GM23248 (cell line): ENCODE measurements around the gene NHEJ1. TPM values are rescaled to one million over a fixed set of nuclear protein-coding genes. Genes with fewer than 3 reads are reported as not detected.

Source experiments
- DNase-seq: peaks from one replicate; pipeline ENCODE4 v3.0.0-alpha.2; 2015
- H2AFZ ChIP-seq: fragments of 200-600 bp; sonication (generic); 2 replicates; pipeline ENCODE4 v1.6.1; 2016; ENCODE audit warnings: antibody characterized with exemption
- H3F3A ChIP-seq: fragments of 200-600 bp; sonication (generic); 2 replicates; pipeline ENCODE4 v1.6.1; 2016; ENCODE audit warnings: mild to moderate bottlenecking, antibody characterized with exemption, mixed run types; ENCODE audit not compliant: insufficient read depth
- H3K27ac ChIP-seq: fragments of 200-600 bp; sonication (generic); 2 replicates; pipeline ENCODE4 v1.5.1; 2016; ENCODE audit warnings: mild to moderate bottlenecking
- H3K27me3 ChIP-seq: fragments of 200-600 bp; sonication (generic); replicated peaks from 2 replicates; pipeline ENCODE4 v1.6.1; 2016; ENCODE audit warnings: mild to moderate bottlenecking; ENCODE audit not compliant: insufficient read depth
- H3K36me3 ChIP-seq: fragments of 200-600 bp; sonication (generic); 2 replicates; pipeline ENCODE4 v1.6.1; 2016; ENCODE audit warnings: low read depth, mild to moderate bottlenecking
- H3K4me1 ChIP-seq: fragments of 200-600 bp; sonication (generic); 2 replicates; pipeline ENCODE4 v1.6.1; 2016; ENCODE audit warnings: mild to moderate bottlenecking; ENCODE audit not compliant: insufficient read depth
- H3K4me2 ChIP-seq: fragments of 200-600 bp; sonication (generic); one replicate; pipeline ENCODE4 v1.6.1; 2016; ENCODE audit warnings: mild to moderate bottlenecking; ENCODE audit not compliant: unreplicated experiment
- H3K4me3 ChIP-seq: fragments of 200-600 bp; sonication (generic); 2 replicates; pipeline ENCODE4 v1.5.1; 2016; ENCODE audit warnings: mild to moderate bottlenecking
- H3K79me2 ChIP-seq: fragments of 200-600 bp; sonication (generic); 2 replicates; pipeline ENCODE4 v1.6.1; 2016; ENCODE audit warnings: mild to moderate bottlenecking; ENCODE audit not compliant: insufficient read depth
- H3K9ac ChIP-seq: fragments of 200-600 bp; sonication (generic); 2 replicates; pipeline ENCODE4 v1.6.1; 2016; ENCODE audit warnings: mild to moderate bottlenecking
- H3K9me2 ChIP-seq: fragments of 200-600 bp; sonication (generic); 2 replicates; pipeline ENCODE4 v1.6.1; 2016; ENCODE audit warnings: mixed run types, mild to moderate bottlenecking, moderate library complexity; ENCODE audit not compliant: insufficient read depth
- H3K9me3 ChIP-seq: fragments of 200-600 bp; sonication (generic); one replicate; pipeline ENCODE4 v1.6.1; 2017; ENCODE audit warnings: low read depth
- H4K20me1 ChIP-seq: fragments of 200-600 bp; sonication (generic); 2 replicates; pipeline ENCODE4 v1.6.0; 2016; ENCODE audit not compliant: insufficient read depth
- EZH2 ChIP-seq: fragments of 200-600 bp; sonication (generic); IDR thresholded peaks from 2 replicates; pipeline ENCODE4 v1.6.1; 2018; ENCODE audit warnings: antibody characterized with exemption, mild to moderate bottlenecking; ENCODE audit not compliant: insufficient read depth, poor library complexity, severe bottlenecking
- EZH2phosphoT487 ChIP-seq: fragments of 200-600 bp; sonication (generic); IDR thresholded peaks from 2 replicates; pipeline ENCODE4 v1.6.1; 2018; ENCODE audit warnings: antibody characterized with exemption, moderate library complexity, mild to moderate bottlenecking, low read depth; ENCODE audit not compliant: insufficient read depth
- WGBS, 2 experiments: methylation state at CpG; one replicate each; pipeline ENCODE4 v1.1.6; 2015 to 2017; ENCODE audit warnings: low lambda C conversion rate in 2 of 2, low coverage in 1 of 2; ENCODE audit errors: missing lambda C conversion rate in 2 of 2; 5-methylcytosine and 5-hydroxymethylcytosine counted together
- in situ Hi-C: fragments of 300-500 bp; cut with MboI; formaldehyde crosslinking; loops from 2 replicates; pipeline ENCODE4 v1.15.0; 2020
- polyA plus RNA-seq: library from polyadenylated mRNA; unstranded; fragments of >200 nt; fragmentation: Nextera tagmentation; extraction: Ambion mirVana; gene quantifications from 2 replicates; pipeline ENCODE4 v1.2.1, GENCODE V29; 2016
- total RNA-seq: library from RNA; depleted of rRNA; stranded (reverse); fragments of >200 nt; shearing (Covaris generic); gene quantifications from 2 replicates; pipeline ENCODE4 v1.2.3, GENCODE V29; 2014; rRNA removed

Gene NHEJ1
- total RNA-seq (8.3 and 16.1 TPM in 2 replicates), polyA plus RNA-seq (8.3 and 10.5 TPM in 2 replicates)

GRCh38 chr2:219160186-219161017 lies at the start of gene NHEJ1:
NHEJ1 (minus strand) TSS chr2:219160815; CDS start chr2:219158362, 2,453 bp downstream.
- Histone ChIP-seq H3K4me2 (peak within 1 kb of the TSS; percentile 90), H2AFZ (peak within 1 kb of the TSS; percentile 73), H3K9me3 (no peaks in the 10 kb centered on the region), H4K20me1 (no peaks in the 10 kb centered on the region), H3K79me2 (no peaks in the 10 kb centered on the region), H3K4me3 (peak within 1 kb of the TSS; percentile 72), H3K27ac (peak within 1 kb of the TSS; percentile 74), H3K27me3 (no peaks in the 10 kb centered on the region), H3K9me2 (no peaks in the 10 kb centered on the region), H3F3A (peaks cover 5% of the 10 kb centered on the region; the same call in 1 of the 2 replicates), H3K9ac (peak within 1 kb of the TSS; percentile 77), H3K4me1 (peaks cover 14% of the 10 kb centered on the region), H3K36me3 (no peaks in the 10 kb centered on the region)
- peak; percentile 95 for DNase-seq
- no peak for TF ChIP-seq EZH2
- no peak for TF ChIP-seq EZH2phosphoT487
- WGBS, 2 experiments, result 0 to 1% methylated on average over 49 to 60 of the region's 70 CpGs
- in situ Hi-C loops, result loop anchor here (10.0 kb wide), 1 partner anchor 144 kb away; the partner anchor contains the start of gene PTPRN

- H3K4me1 ChIP-seq, result peaks cover 11% of the 10 kb centered on the region; the same call in 1 of the 2 replicates
- DNase-seq, result no peak
- no peaks in the 10 kb centered on the region for H3K9me2 ChIP-seq
- no peak overlapping the region for H3K4me3 ChIP-seq
- TF ChIP-seq EZH2phosphoT487 (no peak), EZH2 (no peak)
- H4K20me1 ChIP-seq, result no peaks in the 10 kb centered on the region
- no peak overlapping the region for H3K27ac ChIP-seq
- no peaks in the 10 kb centered on the region for H3K9me3 ChIP-seq
- H2AFZ ChIP-seq, result no peak overlapping the region
- no peak overlapping the region for H3K4me2 ChIP-seq
- H3K9ac ChIP-seq, result no peak overlapping the region
- in situ Hi-C loops, result no loop called here
- no peaks in the 10 kb centered on the region for H3K36me3 ChIP-seq
- H3K27me3 ChIP-seq, result no peaks in the 10 kb centered on the region
- H3F3A ChIP-seq, result peaks cover 17% of the 10 kb centered on the region
- 0 out of 2 replicates have a peak, but pooled peaks cover 3% of the 10 kb centered on the region for H3K79me2 ChIP-seq
- WGBS, 2 experiments, result 78 to 84% methylated on average over 18 of the region's 18 CpGs
Measured at GRCh38 chr2:219209236-219210195, 48.9 kb upstream of the NHEJ1 start.

GRCh38 chr2:219207884-219208740 lies 47.5 kb upstream of the NHEJ1 start:
- peak overlapping the region; percentile 69 for H3K27ac ChIP-seq
- H3K27me3 ChIP-seq, result no peaks in the 10 kb centered on the region
- peaks cover 11% of the 10 kb centered on the region; the same call in 1 of the 2 replicates for H3K4me1 ChIP-seq
- no peak overlapping the region for H2AFZ ChIP-seq
- H3K79me2 ChIP-seq, result 0 out of 2 replicates have a peak, but pooled peaks cover 3% of the 10 kb centered on the region
- H3F3A ChIP-seq, result peaks cover 17% of the 10 kb centered on the region
- no peaks in the 10 kb centered on the region for H3K9me3 ChIP-seq
- no peaks in the 10 kb centered on the region for H3K9me2 ChIP-seq
- H3K4me3 ChIP-seq, result peak overlapping the region; percentile 78
- peak overlapping the region; percentile 93 for H3K4me2 ChIP-seq
- no peaks in the 10 kb centered on the region for H3K36me3 ChIP-seq
- DNase-seq, result peak; percentile 30
- 88 to 90% methylated on average over 17 of the region's 17 CpGs for WGBS, 2 experiments
- H3K9ac ChIP-seq, result peak overlapping the region; percentile 77
- H4K20me1 ChIP-seq, result no peaks in the 10 kb centered on the region
- in situ Hi-C loops, result no loop called here
- TF ChIP-seq EZH2phosphoT487 (no peak), EZH2 (no peak)
